SK-N-SH treated with all-trans-retinoic acid at 6 μM for 48 hours (cell line): Measurements from ENCODE around the gene ZNF578.

Experiments used
- ARNTL ChIP-seq: fragments of 450-650 bp; formaldehyde crosslinking; IDR thresholded peaks from 2 replicates; pipeline ENCODE4 v1.5.0; 2020; ENCODE audit warnings: low read depth, mild to moderate bottlenecking, moderate library complexity, borderline replicate concordance
- CREB5 ChIP-seq: fragments of 250-450 bp; sonication (Bioruptor Pico); IDR thresholded peaks from 2 replicates; pipeline ENCODE4 v1.5.1; 2020; ENCODE audit warnings: low read depth, mild to moderate bottlenecking, moderate library complexity
- ESRRG ChIP-seq: fragments of 250-450 bp; sonication (Bioruptor Pico); IDR thresholded peaks from 2 replicates; pipeline ENCODE4 v1.6.1; 2021; ENCODE audit warnings: mild to moderate bottlenecking
- PPARA ChIP-seq: fragments of 250-450 bp; sonication (Bioruptor Pico); IDR thresholded peaks from 2 replicates; pipeline ENCODE4 v1.5.0; 2020; ENCODE audit warnings: mild to moderate bottlenecking, borderline replicate concordance
- SNAI2 ChIP-seq: fragments of 250-450 bp; sonication (Bioruptor Pico); IDR thresholded peaks from 2 replicates; pipeline ENCODE4 v1.5.0; 2020; ENCODE audit warnings: mild to moderate bottlenecking, moderate library complexity
- TOX ChIP-seq: fragments of 250-450 bp; sonication (Bioruptor Pico); IDR thresholded peaks from 2 replicates; pipeline ENCODE4 v1.8.0; 2021; ENCODE audit warnings: mild to moderate bottlenecking, moderate library complexity, borderline replicate concordance
- ZC3H10 ChIP-seq: fragments of 250-450 bp; sonication (Bioruptor Pico); IDR thresholded peaks from 2 replicates; pipeline ENCODE4 v1.5.1; 2021; ENCODE audit warnings: mild to moderate bottlenecking, moderate library complexity
- ZFP3 ChIP-seq: fragments of 250-450 bp; sonication (Bioruptor Pico); IDR thresholded peaks from 2 replicates; pipeline ENCODE4 v1.5.0; 2020; ENCODE audit warnings: mild to moderate bottlenecking, moderate library complexity
- ZFP30 ChIP-seq: fragments of 450-650 bp; formaldehyde crosslinking; IDR thresholded peaks from 2 replicates; pipeline ENCODE4 v1.5.0; 2022; ENCODE audit warnings: mild to moderate bottlenecking, moderate library complexity
- ZNF565 ChIP-seq: fragments of 450-650 bp; formaldehyde crosslinking; conservative IDR thresholded peaks from 2 replicates; pipeline ENCODE4 v1.5.0; 2020; ENCODE audit warnings: low read depth, mild to moderate bottlenecking, moderate library complexity
- ZNF70 ChIP-seq: fragments of 450-650 bp; formaldehyde crosslinking; IDR thresholded peaks from 2 replicates; pipeline ENCODE4 v1.5.0; 2020; ENCODE audit warnings: mild to moderate bottlenecking, moderate library complexity
- TF ChIP-seq, protein P1 (sequence below): fragments of 250-450 bp; sonication (Bioruptor Pico); IDR thresholded peaks from 2 replicates; pipeline ENCODE4 v1.8.0; 2020; ENCODE audit warnings: mild to moderate bottlenecking, moderate library complexity, borderline replicate concordance
- TF ChIP-seq, protein P2 (sequence below): fragments of 250-450 bp; sonication (Bioruptor Pico); IDR thresholded peaks from 2 replicates; pipeline ENCODE4 v1.5.0; 2020; ENCODE audit warnings: mild to moderate bottlenecking, moderate library complexity
- TF ChIP-seq, protein P3 (sequence below): fragments of 250-450 bp; sonication (Bioruptor Pico); IDR thresholded peaks from 2 replicates; pipeline ENCODE4 v1.8.0; 2021; ENCODE audit warnings: low read depth, mild to moderate bottlenecking, moderate library complexity, borderline replicate concordance

DNA sequence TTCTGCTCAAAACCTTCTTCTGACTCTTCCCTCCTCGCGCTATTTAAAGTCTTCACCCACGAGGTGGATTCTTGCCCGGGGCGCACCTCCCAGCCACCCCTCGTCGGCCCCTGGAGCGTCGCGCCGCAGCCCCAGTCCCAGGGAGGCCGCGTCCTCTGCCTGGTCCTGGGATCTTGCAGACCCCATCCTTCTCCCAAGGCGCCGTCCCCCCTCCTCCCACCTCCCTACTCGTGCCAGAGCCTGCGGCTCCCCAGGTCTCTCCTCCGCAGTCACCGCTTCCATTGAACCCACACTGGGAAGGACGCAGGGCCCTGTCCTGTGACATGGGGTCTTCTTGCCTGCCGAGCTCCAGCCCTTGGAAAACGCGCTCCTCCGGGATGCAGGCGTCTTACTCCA is 74.6 kb downstream of the ZNF578 start:
- TF ChIP-seq, protein P1, sequence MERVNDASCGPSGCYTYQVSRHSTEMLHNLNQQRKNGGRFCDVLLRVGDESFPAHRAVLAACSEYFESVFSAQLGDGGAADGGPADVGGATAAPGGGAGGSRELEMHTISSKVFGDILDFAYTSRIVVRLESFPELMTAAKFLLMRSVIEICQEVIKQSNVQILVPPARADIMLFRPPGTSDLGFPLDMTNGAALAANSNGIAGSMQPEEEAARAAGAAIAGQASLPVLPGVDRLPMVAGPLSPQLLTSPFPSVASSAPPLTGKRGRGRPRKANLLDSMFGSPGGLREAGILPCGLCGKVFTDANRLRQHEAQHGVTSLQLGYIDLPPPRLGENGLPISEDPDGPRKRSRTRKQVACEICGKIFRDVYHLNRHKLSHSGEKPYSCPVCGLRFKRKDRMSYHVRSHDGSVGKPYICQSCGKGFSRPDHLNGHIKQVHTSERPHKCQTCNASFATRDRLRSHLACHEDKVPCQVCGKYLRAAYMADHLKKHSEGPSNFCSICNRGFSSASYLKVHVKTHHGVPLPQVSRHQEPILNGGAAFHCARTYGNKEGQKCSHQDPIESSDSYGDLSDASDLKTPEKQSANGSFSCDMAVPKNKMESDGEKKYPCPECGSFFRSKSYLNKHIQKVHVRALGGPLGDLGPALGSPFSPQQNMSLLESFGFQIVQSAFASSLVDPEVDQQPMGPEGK (CRISPR knock-in tag) = no peak
- TF ChIP-seq ZFP30 (no peak), ZNF565 (CRISPR knock-in tag) (no peak), ESRRG (CRISPR knock-in tag) (no peak), SNAI2 (CRISPR knock-in tag) (no peak), CREB5 (CRISPR knock-in tag) (no peak), PPARA (CRISPR knock-in tag) (no peak), ZNF70 (CRISPR knock-in tag) (no peak), TOX (CRISPR knock-in tag) (no peak), ARNTL (CRISPR knock-in tag) (no peak), ZFP3 (CRISPR knock-in tag) (no peak), ZC3H10 (CRISPR knock-in tag) (no peak)
- TF ChIP-seq, protein P2, sequence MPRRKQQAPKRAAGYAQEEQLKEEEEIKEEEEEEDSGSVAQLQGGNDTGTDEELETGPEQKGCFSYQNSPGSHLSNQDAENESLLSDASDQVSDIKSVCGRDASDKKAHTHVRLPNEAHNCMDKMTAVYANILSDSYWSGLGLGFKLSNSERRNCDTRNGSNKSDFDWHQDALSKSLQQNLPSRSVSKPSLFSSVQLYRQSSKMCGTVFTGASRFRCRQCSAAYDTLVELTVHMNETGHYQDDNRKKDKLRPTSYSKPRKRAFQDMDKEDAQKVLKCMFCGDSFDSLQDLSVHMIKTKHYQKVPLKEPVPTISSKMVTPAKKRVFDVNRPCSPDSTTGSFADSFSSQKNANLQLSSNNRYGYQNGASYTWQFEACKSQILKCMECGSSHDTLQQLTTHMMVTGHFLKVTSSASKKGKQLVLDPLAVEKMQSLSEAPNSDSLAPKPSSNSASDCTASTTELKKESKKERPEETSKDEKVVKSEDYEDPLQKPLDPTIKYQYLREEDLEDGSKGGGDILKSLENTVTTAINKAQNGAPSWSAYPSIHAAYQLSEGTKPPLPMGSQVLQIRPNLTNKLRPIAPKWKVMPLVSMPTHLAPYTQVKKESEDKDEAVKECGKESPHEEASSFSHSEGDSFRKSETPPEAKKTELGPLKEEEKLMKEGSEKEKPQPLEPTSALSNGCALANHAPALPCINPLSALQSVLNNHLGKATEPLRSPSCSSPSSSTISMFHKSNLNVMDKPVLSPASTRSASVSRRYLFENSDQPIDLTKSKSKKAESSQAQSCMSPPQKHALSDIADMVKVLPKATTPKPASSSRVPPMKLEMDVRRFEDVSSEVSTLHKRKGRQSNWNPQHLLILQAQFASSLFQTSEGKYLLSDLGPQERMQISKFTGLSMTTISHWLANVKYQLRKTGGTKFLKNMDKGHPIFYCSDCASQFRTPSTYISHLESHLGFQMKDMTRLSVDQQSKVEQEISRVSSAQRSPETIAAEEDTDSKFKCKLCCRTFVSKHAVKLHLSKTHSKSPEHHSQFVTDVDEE (CRISPR knock-in tag) = no peak
- TF ChIP-seq, protein P3, sequence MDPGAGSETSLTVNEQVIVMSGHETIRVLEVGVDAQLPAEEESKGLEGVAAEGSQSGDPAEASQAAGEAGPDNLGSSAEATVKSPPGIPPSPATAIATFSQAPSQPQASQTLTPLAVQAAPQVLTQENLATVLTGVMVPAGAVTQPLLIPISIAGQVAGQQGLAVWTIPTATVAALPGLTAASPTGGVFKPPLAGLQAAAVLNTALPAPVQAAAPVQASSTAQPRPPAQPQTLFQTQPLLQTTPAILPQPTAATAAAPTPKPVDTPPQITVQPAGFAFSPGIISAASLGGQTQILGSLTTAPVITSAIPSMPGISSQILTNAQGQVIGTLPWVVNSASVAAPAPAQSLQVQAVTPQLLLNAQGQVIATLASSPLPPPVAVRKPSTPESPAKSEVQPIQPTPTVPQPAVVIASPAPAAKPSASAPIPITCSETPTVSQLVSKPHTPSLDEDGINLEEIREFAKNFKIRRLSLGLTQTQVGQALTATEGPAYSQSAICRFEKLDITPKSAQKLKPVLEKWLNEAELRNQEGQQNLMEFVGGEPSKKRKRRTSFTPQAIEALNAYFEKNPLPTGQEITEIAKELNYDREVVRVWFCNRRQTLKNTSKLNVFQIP (CRISPR knock-in tag) = no peak
